ENCODE measurements around the gene EIF4E1B. TPM values are rescaled to one million over a fixed set of nuclear protein-coding genes. Genes with fewer than 3 reads are reported as not detected.

The EIF4E1B gene
- total RNA-seq, 1 donor from 2014 or later = 0.06 TPM

GRCh38 chr5:176663566-176663965 lies 33.1 kb downstream of the EIF4E1B start:
- no peak overlapping the region for H3K4me3 Mint-ChIP-seq

DNA sequence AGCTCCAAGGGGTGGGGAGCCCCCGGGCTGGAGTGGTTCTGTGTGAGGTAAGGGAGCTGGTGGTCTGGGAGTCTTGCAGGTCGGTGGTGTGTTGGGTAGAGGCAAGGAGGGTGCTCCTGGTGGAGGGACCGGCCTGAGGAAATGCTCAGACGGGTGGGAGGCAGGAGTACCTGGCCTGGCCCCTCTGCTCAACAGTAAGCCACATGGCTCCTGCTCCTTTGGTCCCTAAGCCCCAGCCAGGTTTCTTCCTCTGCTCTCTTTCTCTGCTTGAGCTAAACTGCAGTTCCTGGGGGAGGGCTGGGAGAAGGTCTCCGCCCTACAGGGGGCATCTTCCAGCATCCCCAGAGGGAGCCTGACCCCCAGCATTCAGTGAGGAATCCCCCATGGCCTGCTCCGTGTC lies 34.0 kb downstream of the EIF4E1B start:
- peak overlapping the region; percentile 79 for H2AFZ ChIP-seq (replicated peaks)
- no peak for TF ChIP-seq CTCF (IDR thresholded peaks at IDR 0.05)
- no peak for TF ChIP-seq EZH2 (IDR thresholded peaks at IDR 0.05)
- no peak for TF ChIP-seq EZH2phosphoT487 (IDR thresholded peaks at IDR 0.05)
- no peak overlapping the region for H3K4me3 ChIP-seq
- no peaks in the 10 kb centered on the region for H3K27me3 ChIP-seq
- peak overlapping the region; percentile 3 for H3K4me3 Mint-ChIP-seq
- H3K9ac ChIP-seq = no peak overlapping the region
- peaks cover 13% of the 10 kb centered on the region for H3K27me3 Mint-ChIP-seq (ENCODE audit: insufficient read depth, low read depth)
- H3K36me3 Mint-ChIP-seq = no peaks in the 10 kb centered on the region
- no peak for DNase-seq (ENCODE audit: low spot score)
- H3K9me3 ChIP-seq (ENCODE audit: low read depth) = no peaks in the 10 kb centered on the region
- no peak overlapping the region for H3K27ac ChIP-seq
- H3F3A ChIP-seq (ENCODE audit: low read depth) = peaks cover 12% of the 10 kb centered on the region
- no peaks in the 10 kb centered on the region for H3K36me3 ChIP-seq
- no peaks in the 10 kb centered on the region for H3K79me2 ChIP-seq (ENCODE audit: low read depth)
- H4K20me1 ChIP-seq (ENCODE audit: low read depth) = no peaks in the 10 kb centered on the region
- no peaks in the 10 kb centered on the region for H3K9me3 Mint-ChIP-seq
- peaks cover 9% of the 10 kb centered on the region for H3K4me1 Mint-ChIP-seq
- peak overlapping the region; percentile 61 for H3K4me2 ChIP-seq
- peaks cover 14% of the 10 kb centered on the region for H3K4me1 ChIP-seq
- H3K27ac Mint-ChIP-seq = no peak overlapping the region

More at GRCh38 chr5:176663566-176663965, 33.1 kb downstream of the EIF4E1B start:
- Histone ChIP-seq H3F3A (ENCODE audit: low read depth) (peaks cover 12% of the 10 kb centered on the region), H3K9me3 (ENCODE audit: low read depth) (no peaks in the 10 kb centered on the region), H3K27ac (no peak overlapping the region), H3K36me3 (no peaks in the 10 kb centered on the region), H3K27me3 (no peaks in the 10 kb centered on the region), H2AFZ (replicated peaks) (no peak overlapping the region), H3K4me3 (no peak overlapping the region), H3K4me2 (no peak overlapping the region), H4K20me1 (ENCODE audit: low read depth) (no peaks in the 10 kb centered on the region), H3K4me1 (peaks cover 14% of the 10 kb centered on the region), H3K9ac (no peak overlapping the region), H3K79me2 (ENCODE audit: low read depth) (no peaks in the 10 kb centered on the region)
- Mint-ChIP-seq H3K9me3 (no peaks in the 10 kb centered on the region), H3K36me3 (no peaks in the 10 kb centered on the region), H3K27me3 (ENCODE audit: insufficient read depth, low read depth) (peaks cover 13% of the 10 kb centered on the region), H3K4me1 (peaks cover 9% of the 10 kb centered on the region), H3K27ac (no peak overlapping the region)
- TF ChIP-seq CTCF (IDR thresholded peaks at IDR 0.05) (no peak), EZH2phosphoT487 (IDR thresholded peaks at IDR 0.05) (no peak), EZH2 (IDR thresholded peaks at IDR 0.05) (no peak)
- no peak for DNase-seq (ENCODE audit: low spot score)

DNA sequence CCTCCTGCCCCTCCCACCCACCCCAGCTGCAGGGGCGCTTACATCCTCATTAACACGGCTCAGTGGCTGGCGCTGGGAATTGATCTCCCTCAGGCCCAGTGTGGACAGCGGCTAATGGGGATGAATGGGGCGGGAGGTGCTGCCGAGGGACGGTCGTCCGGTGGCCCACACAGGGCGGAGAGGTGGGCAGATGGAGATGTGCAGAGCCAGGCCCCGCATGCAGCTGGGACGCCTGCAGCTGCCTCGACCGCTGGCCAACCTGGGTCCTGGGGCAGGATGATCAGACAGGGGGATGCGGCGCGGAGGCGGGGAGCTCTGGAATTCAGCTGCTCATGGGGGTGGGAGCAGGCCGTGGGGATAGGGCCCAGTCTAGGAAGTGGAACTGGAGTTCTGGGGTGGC lies 34.4 kb downstream of the EIF4E1B start:
- Histone ChIP-seq H2AFZ (replicated peaks) (peak overlapping the region; percentile 79), H3K79me2 (ENCODE audit: low read depth) (no peaks in the 10 kb centered on the region), H3K27me3 (no peaks in the 10 kb centered on the region), H3K4me1 (peaks cover 14% of the 10 kb centered on the region), H3K9me3 (ENCODE audit: low read depth) (no peaks in the 10 kb centered on the region), H3K36me3 (no peaks in the 10 kb centered on the region), H3K27ac (no peak overlapping the region), H3F3A (ENCODE audit: low read depth) (peaks cover 12% of the 10 kb centered on the region), H3K9ac (no peak overlapping the region), H3K4me3 (peak overlapping the region; percentile 15), H3K4me2 (peak overlapping the region; percentile 61), H4K20me1 (ENCODE audit: low read depth) (no peaks in the 10 kb centered on the region)
- no peak overlapping the region for H3K4me3 Mint-ChIP-seq
- H3K27ac Mint-ChIP-seq = no peak overlapping the region
- H3K9me3 Mint-ChIP-seq = no peaks in the 10 kb centered on the region
- peaks cover 9% of the 10 kb centered on the region for H3K4me1 Mint-ChIP-seq
- no peaks in the 10 kb centered on the region for H3K36me3 Mint-ChIP-seq
- no peak for TF ChIP-seq CTCF (IDR thresholded peaks at IDR 0.05)
- no peak for TF ChIP-seq EZH2phosphoT487 (IDR thresholded peaks at IDR 0.05)
- no peak for TF ChIP-seq EZH2 (IDR thresholded peaks at IDR 0.05)
- DNase-seq (ENCODE audit: low spot score) = peak; percentile 83
- peaks cover 11% of the 10 kb centered on the region for H3K27me3 Mint-ChIP-seq (ENCODE audit: insufficient read depth, low read depth)

Data from neural progenitor cell (in vitro differentiated cells).